IMR-90 (cell line): Measurements from ENCODE around the gene KIF6.
"Not testable (repeated sequence)": the region's sequence is repeated elsewhere in the genome, so short reads cannot be mapped to it uniquely, and the experiment has no call there.

ENCODE experiments used
- CEBPB ChIP-seq: IDR thresholded peaks from 2 replicates; pipeline ENCODE4 v1.6.1; 2012; ENCODE audit warnings: low read depth, low read length, improper control_type of control experiment
- FOS ChIP-seq: fragments of 150-350 bp; IDR thresholded peaks from 2 replicates; pipeline ENCODE4 v1.6.1; 2016; ENCODE audit warnings: low read depth, low read length
- MAFK ChIP-seq: IDR thresholded peaks from 2 replicates; pipeline ENCODE4 v1.6.1; 2012; ENCODE audit warnings: low read depth, low read length, improper control_type of control experiment
- MAZ ChIP-seq: IDR thresholded peaks from 2 replicates; pipeline ENCODE4 v1.6.1; 2012; ENCODE audit warnings: low read depth, mild to moderate bottlenecking, low read length, improper control_type of control experiment, moderate library complexity, borderline replicate concordance
- NFE2L2 ChIP-seq: fragments of 150-350 bp; IDR thresholded peaks from 2 replicates; pipeline ENCODE4 v1.6.1; 2016; ENCODE audit warnings: low read depth, mild to moderate bottlenecking, low read length
- POLR2A ChIP-seq: IDR thresholded peaks from 2 replicates; pipeline ENCODE4 v1.6.1; 2012; ENCODE audit warnings: mild to moderate bottlenecking, low read depth, low read length
- RFX5 ChIP-seq: IDR thresholded peaks from 2 replicates; pipeline ENCODE4 v1.8.0; 2012; ENCODE audit warnings: low read depth, mild to moderate bottlenecking, low read length, moderate library complexity
- TF ChIP-seq, protein P1 (sequence below): conservative IDR thresholded peaks from 2 replicates; pipeline ENCODE4 v1.5.1; 2012; ENCODE audit warnings: mild to moderate bottlenecking, low read depth, low read length, improper control_type of control experiment
- TF ChIP-seq, protein P2 (sequence below): fragments of 150-350 bp; IDR thresholded peaks from 2 replicates; pipeline ENCODE4 v1.6.1; 2017; ENCODE audit warnings: mild to moderate bottlenecking, antibody characterized with exemption, low read length, low read depth
- TF ChIP-seq, protein P3 (sequence below): fragments of 150-350 bp; IDR thresholded peaks from 2 replicates; pipeline ENCODE4 v1.6.1; 2016; ENCODE audit warnings: low read depth, mild to moderate bottlenecking, low read length, moderate library complexity, borderline replicate concordance

DNA sequence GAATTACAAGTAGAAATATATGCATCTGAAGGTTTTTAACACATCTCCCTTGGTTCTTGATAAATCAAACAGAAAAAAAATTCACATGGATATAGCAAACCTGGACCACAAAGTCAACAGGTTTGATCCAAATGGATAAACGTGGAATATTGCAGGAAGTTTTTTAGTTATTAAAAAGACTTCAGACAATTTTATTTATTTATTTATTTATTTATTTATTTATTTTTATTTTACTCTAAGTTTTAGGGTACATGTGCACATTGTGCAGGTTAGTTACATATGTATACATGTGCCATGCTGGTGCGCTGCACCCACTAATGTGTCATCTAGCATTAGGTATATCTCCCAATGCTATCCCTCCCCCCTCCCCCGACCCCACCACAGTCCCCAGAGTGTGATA lies 47.9 kb downstream of the KIF6 start:
- TF ChIP-seq POLR2A, NFE2L2, FOS, MAZ, CEBPB, MAFK, RFX5: not testable (repeated sequence)
- TF ChIP-seq, protein P1, sequence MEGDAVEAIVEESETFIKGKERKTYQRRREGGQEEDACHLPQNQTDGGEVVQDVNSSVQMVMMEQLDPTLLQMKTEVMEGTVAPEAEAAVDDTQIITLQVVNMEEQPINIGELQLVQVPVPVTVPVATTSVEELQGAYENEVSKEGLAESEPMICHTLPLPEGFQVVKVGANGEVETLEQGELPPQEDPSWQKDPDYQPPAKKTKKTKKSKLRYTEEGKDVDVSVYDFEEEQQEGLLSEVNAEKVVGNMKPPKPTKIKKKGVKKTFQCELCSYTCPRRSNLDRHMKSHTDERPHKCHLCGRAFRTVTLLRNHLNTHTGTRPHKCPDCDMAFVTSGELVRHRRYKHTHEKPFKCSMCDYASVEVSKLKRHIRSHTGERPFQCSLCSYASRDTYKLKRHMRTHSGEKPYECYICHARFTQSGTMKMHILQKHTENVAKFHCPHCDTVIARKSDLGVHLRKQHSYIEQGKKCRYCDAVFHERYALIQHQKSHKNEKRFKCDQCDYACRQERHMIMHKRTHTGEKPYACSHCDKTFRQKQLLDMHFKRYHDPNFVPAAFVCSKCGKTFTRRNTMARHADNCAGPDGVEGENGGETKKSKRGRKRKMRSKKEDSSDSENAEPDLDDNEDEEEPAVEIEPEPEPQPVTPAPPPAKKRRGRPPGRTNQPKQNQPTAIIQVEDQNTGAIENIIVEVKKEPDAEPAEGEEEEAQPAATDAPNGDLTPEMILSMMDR, result not testable (repeated sequence)
- TF ChIP-seq, protein P2, sequence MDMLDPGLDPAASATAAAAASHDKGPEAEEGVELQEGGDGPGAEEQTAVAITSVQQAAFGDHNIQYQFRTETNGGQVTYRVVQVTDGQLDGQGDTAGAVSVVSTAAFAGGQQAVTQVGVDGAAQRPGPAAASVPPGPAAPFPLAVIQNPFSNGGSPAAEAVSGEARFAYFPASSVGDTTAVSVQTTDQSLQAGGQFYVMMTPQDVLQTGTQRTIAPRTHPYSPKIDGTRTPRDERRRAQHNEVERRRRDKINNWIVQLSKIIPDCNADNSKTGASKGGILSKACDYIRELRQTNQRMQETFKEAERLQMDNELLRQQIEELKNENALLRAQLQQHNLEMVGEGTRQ, result not testable (repeated sequence)
- TF ChIP-seq, protein P3, sequence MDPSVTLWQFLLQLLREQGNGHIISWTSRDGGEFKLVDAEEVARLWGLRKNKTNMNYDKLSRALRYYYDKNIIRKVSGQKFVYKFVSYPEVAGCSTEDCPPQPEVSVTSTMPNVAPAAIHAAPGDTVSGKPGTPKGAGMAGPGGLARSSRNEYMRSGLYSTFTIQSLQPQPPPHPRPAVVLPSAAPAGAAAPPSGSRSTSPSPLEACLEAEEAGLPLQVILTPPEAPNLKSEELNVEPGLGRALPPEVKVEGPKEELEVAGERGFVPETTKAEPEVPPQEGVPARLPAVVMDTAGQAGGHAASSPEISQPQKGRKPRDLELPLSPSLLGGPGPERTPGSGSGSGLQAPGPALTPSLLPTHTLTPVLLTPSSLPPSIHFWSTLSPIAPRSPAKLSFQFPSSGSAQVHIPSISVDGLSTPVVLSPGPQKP, result not testable (repeated sequence)
